ENCODE results near the gene BTBD6.

GRCh38 chr14:105209646-105210045 is 38.7 kb upstream of the BTBD6 start:
- TF ChIP-seq CTCF (IDR thresholded peaks at IDR 0.05): no peak
- TF ChIP-seq POLR2AphosphoS5 (IDR thresholded peaks at IDR 0.05): no peak
- no peak for TF ChIP-seq POLR2A (IDR thresholded peaks at IDR 0.05; ENCODE audit: low read depth)
- no peak for TF ChIP-seq EP300 (IDR thresholded peaks at IDR 0.05)

All from esophagus muscularis mucosa (tissue), 4 donors.